Vein endothelial cell (primary cell): Measurements from ENCODE around the gene NBEA. TPM values are rescaled to one million over a fixed set of nuclear protein-coding genes. Genes with fewer than 3 reads are reported as not detected.

Source experiments
- small RNA-seq: library from RNA; depleted of rRNA; stranded (forward); fragments of <200 nt; gene quantifications from one replicate; pipeline ENCODE3, GENCODE V24; 2012
- total RNA-seq: library from RNA; depleted of rRNA; stranded (reverse); fragments of >200 nt; gene quantifications from 2 replicates; pipeline ENCODE4 v1.2.3, GENCODE V29; 2012

NBEA gene, protein sequence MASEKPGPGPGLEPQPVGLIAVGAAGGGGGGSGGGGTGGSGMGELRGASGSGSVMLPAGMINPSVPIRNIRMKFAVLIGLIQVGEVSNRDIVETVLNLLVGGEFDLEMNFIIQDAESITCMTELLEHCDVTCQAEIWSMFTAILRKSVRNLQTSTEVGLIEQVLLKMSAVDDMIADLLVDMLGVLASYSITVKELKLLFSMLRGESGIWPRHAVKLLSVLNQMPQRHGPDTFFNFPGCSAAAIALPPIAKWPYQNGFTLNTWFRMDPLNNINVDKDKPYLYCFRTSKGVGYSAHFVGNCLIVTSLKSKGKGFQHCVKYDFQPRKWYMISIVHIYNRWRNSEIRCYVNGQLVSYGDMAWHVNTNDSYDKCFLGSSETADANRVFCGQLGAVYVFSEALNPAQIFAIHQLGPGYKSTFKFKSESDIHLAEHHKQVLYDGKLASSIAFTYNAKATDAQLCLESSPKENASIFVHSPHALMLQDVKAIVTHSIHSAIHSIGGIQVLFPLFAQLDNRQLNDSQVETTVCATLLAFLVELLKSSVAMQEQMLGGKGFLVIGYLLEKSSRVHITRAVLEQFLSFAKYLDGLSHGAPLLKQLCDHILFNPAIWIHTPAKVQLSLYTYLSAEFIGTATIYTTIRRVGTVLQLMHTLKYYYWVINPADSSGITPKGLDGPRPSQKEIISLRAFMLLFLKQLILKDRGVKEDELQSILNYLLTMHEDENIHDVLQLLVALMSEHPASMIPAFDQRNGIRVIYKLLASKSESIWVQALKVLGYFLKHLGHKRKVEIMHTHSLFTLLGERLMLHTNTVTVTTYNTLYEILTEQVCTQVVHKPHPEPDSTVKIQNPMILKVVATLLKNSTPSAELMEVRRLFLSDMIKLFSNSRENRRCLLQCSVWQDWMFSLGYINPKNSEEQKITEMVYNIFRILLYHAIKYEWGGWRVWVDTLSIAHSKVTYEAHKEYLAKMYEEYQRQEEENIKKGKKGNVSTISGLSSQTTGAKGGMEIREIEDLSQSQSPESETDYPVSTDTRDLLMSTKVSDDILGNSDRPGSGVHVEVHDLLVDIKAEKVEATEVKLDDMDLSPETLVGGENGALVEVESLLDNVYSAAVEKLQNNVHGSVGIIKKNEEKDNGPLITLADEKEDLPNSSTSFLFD (N-terminal part only)
- 1.7 and 2.6 TPM in 2 replicates for total RNA-seq

GRCh38 chr13:34941835-34942731 lies at the start of gene NBEA:
Gene NBEA, plus strand, starts transcription at chr13:34942270. Its CDS starts 551 bp downstream, at chr13:34942821.

GRCh38 chr13:35475960-35476943 lies 534.2 kb downstream of the NBEA start, which contains the start of gene MAB21L1:
Gene MAB21L1, minus strand, starts transcription at chr13:35476689. Its CDS starts 551 bp downstream, at chr13:35476138.

Small RNAs within 50 kb of the gene (small RNA-seq; reads per million reads assigned to genes)
- not detected for gene RF00017
